ENCODE measurements around the gene CSAD. TPM values are rescaled to one million over a fixed set of nuclear protein-coding genes. Genes with fewer than 3 reads are reported as not detected.

The CSAD gene
- total RNA-seq, 1 experiment from 2014 or later, result 1.2 TPM

- no peaks in the 10 kb centered on the region for H3K36me3 ChIP-seq
- no peaks in the 10 kb centered on the region for H3K27me3 ChIP-seq
- no peak overlapping the region for H3K4me3 ChIP-seq
- DNase-seq, result no peak
- H3K9me3 ChIP-seq, result no peaks in the 10 kb centered on the region
These were observed 33.5 kb downstream of the CSAD start for GRCh38 chr12:53147181-53147580.

- Histone ChIP-seq H3K9me3 (no peaks in the 10 kb centered on the region), H3K4me3 (no peak overlapping the region), H3K36me3 (no peaks in the 10 kb centered on the region), H3K27me3 (no peaks in the 10 kb centered on the region)
- DNase-seq, result peak; percentile 22
These were observed 35.1 kb downstream of the CSAD start for GRCh38 chr12:53145383-53146260.

GRCh38 chr12:53143355-53143754, 37.4 kb downstream of the CSAD start:
- H3K27me3 ChIP-seq, result no peaks in the 10 kb centered on the region
- no peak for DNase-seq
- no peaks in the 10 kb centered on the region for H3K36me3 ChIP-seq
- no peak overlapping the region for H3K4me3 ChIP-seq
- no peaks in the 10 kb centered on the region for H3K9me3 ChIP-seq

GRCh38 chr12:53133722-53134121, 47.0 kb downstream of the CSAD start:
- DNase-seq, result no peak
- peaks cover 5% of the 10 kb centered on the region for H3K9me3 ChIP-seq
- H3K36me3 ChIP-seq, result no peaks in the 10 kb centered on the region
- no peaks in the 10 kb centered on the region for H3K27me3 ChIP-seq
- H3K4me3 ChIP-seq, result no peak overlapping the region

GRCh38 chr12:53131844-53132243, 48.9 kb downstream of the CSAD start:
- Histone ChIP-seq H3K4me3 (no peak overlapping the region), H3K27me3 (no peaks in the 10 kb centered on the region), H3K36me3 (no peaks in the 10 kb centered on the region), H3K9me3 (no peaks in the 10 kb centered on the region; the same call in 1 of the 2 replicates)
- no peak for DNase-seq

GRCh38 chr12:53128780-53129569, 51.8 kb downstream of the CSAD start:
- no peaks in the 10 kb centered on the region for H3K36me3 ChIP-seq
- H3K9me3 ChIP-seq, result no peaks in the 10 kb centered on the region
- H3K27me3 ChIP-seq, result no peaks in the 10 kb centered on the region
- no peak for DNase-seq
- H3K4me3 ChIP-seq, result no peak overlapping the region

- H3K9me3 ChIP-seq, result no peaks in the 10 kb centered on the region
- no peak for DNase-seq
- H3K27me3 ChIP-seq, result no peaks in the 10 kb centered on the region
- H3K4me3 ChIP-seq, result no peak overlapping the region
- no peaks in the 10 kb centered on the region for H3K36me3 ChIP-seq
These were observed 53.6 kb downstream of the CSAD start for GRCh38 chr12:53127169-53127568.

- no peak for DNase-seq
These were observed 56.4 kb downstream of the CSAD start for GRCh38 chr12:53124352-53124723.

GRCh38 chr12:53123578-53124351, 57.0 kb downstream of the CSAD start:
- H3K9me3 ChIP-seq, result no peaks in the 10 kb centered on the region
- DNase-seq, result peak; percentile 30
- no peaks in the 10 kb centered on the region for H3K36me3 ChIP-seq
- H3K27me3 ChIP-seq, result no peaks in the 10 kb centered on the region
- H3K4me3 ChIP-seq, result no peak overlapping the region

More at GRCh38 chr12:53124352-53124723, 56.4 kb downstream of the CSAD start:
- Histone ChIP-seq H3K36me3 (no peaks in the 10 kb centered on the region), H3K27me3 (no peaks in the 10 kb centered on the region), H3K4me3 (no peak overlapping the region), H3K9me3 (no peaks in the 10 kb centered on the region)

GRCh38 chr12:53122961-53123468, 57.7 kb downstream of the CSAD start:
- no peak overlapping the region for H3K4me3 ChIP-seq
- DNase-seq, result peak; percentile 22
- no peaks in the 10 kb centered on the region for H3K36me3 ChIP-seq

GRCh38 chr12:53120685-53121525, 59.8 kb downstream of the CSAD start:
- no peaks in the 10 kb centered on the region for H3K9me3 ChIP-seq
- DNase-seq, result no peak

More at GRCh38 chr12:53122961-53123468, 57.7 kb downstream of the CSAD start:
- Histone ChIP-seq H3K9me3 (no peaks in the 10 kb centered on the region), H3K27me3 (no peaks in the 10 kb centered on the region)

GRCh38 chr12:53118751-53119300, 61.9 kb downstream of the CSAD start:
- Histone ChIP-seq H3K27me3 (no peaks in the 10 kb centered on the region), H3K4me3 (no peak overlapping the region), H3K9me3 (no peaks in the 10 kb centered on the region), H3K36me3 (no peaks in the 10 kb centered on the region)
- DNase-seq, result no peak

More at GRCh38 chr12:53120685-53121525, 59.8 kb downstream of the CSAD start:
- H3K4me3 ChIP-seq, result no peak overlapping the region
- no peaks in the 10 kb centered on the region for H3K36me3 ChIP-seq
- no peaks in the 10 kb centered on the region for H3K27me3 ChIP-seq

- no peaks in the 10 kb centered on the region for H3K27me3 ChIP-seq
- H3K4me3 ChIP-seq, result no peak overlapping the region
- H3K9me3 ChIP-seq, result no peaks in the 10 kb centered on the region
- no peak for DNase-seq
- H3K36me3 ChIP-seq, result no peaks in the 10 kb centered on the region
These were observed 64.7 kb downstream of the CSAD start for GRCh38 chr12:53115891-53116648.

- H3K4me3 ChIP-seq, result no peak overlapping the region
- no peaks in the 10 kb centered on the region for H3K36me3 ChIP-seq
- no peaks in the 10 kb centered on the region for H3K9me3 ChIP-seq
- no peak for DNase-seq
- H3K27me3 ChIP-seq, result no peaks in the 10 kb centered on the region
These were observed 65.4 kb downstream of the CSAD start for GRCh38 chr12:53115112-53115890.

Data from MG63 (cell line).